Endodermal cell (in vitro differentiated cells): ENCODE results near the gene NGF. TPM values are rescaled to one million over a fixed set of nuclear protein-coding genes. Genes with fewer than 3 reads are reported as not detected.

ENCODE experiments used
- DNase-seq: peaks from one replicate; pipeline ENCODE4 v3.0.0-alpha.2; 2017
- H3K27ac ChIP-seq: 2 replicates; pipeline ENCODE4 v1.5.1; 2013; ENCODE audit warnings: mild to moderate bottlenecking, low read depth, low read length, moderate library complexity
- H3K27me3 ChIP-seq: 2 replicates; pipeline ENCODE4 v1.6.1; 2013; ENCODE audit warnings: mild to moderate bottlenecking, low read length, moderate library complexity; ENCODE audit not compliant: insufficient read depth, control insufficient read depth, poor library complexity, severe bottlenecking
- H3K36me3 ChIP-seq: 2 replicates; pipeline ENCODE4 v1.7.0; 2013; ENCODE audit warnings: mild to moderate bottlenecking, low read length, moderate library complexity; ENCODE audit not compliant: control insufficient read depth, insufficient read depth
- H3K4me1 ChIP-seq: one replicate; pipeline ENCODE4 v1.7.0; 2013; ENCODE audit warnings: low read length; ENCODE audit not compliant: control insufficient read depth, insufficient read depth
- H3K4me3 ChIP-seq: 2 replicates; pipeline ENCODE4 v1.5.1; 2013; ENCODE audit warnings: mild to moderate bottlenecking, low read length, moderate library complexity
- H3K9ac ChIP-seq: 2 replicates; pipeline ENCODE4 v1.6.1; 2013; ENCODE audit warnings: mild to moderate bottlenecking, low read length, moderate library complexity; ENCODE audit not compliant: poor library complexity, severe bottlenecking; ENCODE audit errors: extremely low read depth
- H3K9me3 ChIP-seq: 2 replicates; pipeline ENCODE4 v1.6.1; 2013; ENCODE audit warnings: mild to moderate bottlenecking, low read length, moderate library complexity; ENCODE audit not compliant: control insufficient read depth
- H3K27ac Mint-ChIP-seq: 2 replicates; pipeline ENCODE4 v1.8.0; 2020; ENCODE audit warnings: mixed read lengths
- H3K27me3 Mint-ChIP-seq: 2 replicates; pipeline ENCODE4 v1.8.0; 2021; ENCODE audit warnings: mild to moderate bottlenecking, mixed read lengths; ENCODE audit not compliant: insufficient read depth
- H3K36me3 Mint-ChIP-seq: 2 replicates; pipeline ENCODE4 v1.8.0; 2020; ENCODE audit warnings: low read depth, mixed read lengths
- H3K4me1 Mint-ChIP-seq: 2 replicates; pipeline ENCODE4 v1.8.0; 2020; ENCODE audit warnings: mixed read lengths
- H3K4me3 Mint-ChIP-seq: 2 replicates; pipeline ENCODE4 v1.8.0; 2020; ENCODE audit warnings: mild to moderate bottlenecking, moderate library complexity, mixed read lengths
- H3K9me3 Mint-ChIP-seq: 2 replicates; pipeline ENCODE4 v1.8.0; 2020; ENCODE audit warnings: mild to moderate bottlenecking, mixed read lengths
- WGBS, 2 experiments: methylation state at CpG; one replicate each; pipeline versions ENCODE4 v1.1.5 to v1.1.7; 2013; ENCODE audit warnings: missing lambda C conversion rate in 2 of 2, mixed read lengths in 1 of 2; ENCODE audit not compliant: insufficient coverage in 1 of 2, insufficient read length in 1 of 2; 5-methylcytosine and 5-hydroxymethylcytosine counted together
- total RNA-seq, 2 donors: library from RNA; stranded (reverse); fragmentation: NEBNext Ultra II Directional in 1 of 2; extraction: Animal tissue kit (Norgen Biotek cat#: 25700) in 1 of 2; gene quantifications; 2 replicates in 1 of 2; 3 replicates in 1 of 2; pipeline ENCODE4 v1.2.1, GENCODE V29; 2021
- TF ChIP-seq, protein P1 (sequence below): fragments of 200-600 bp; sonication (generic); conservative IDR thresholded peaks from 2 replicates; pipeline ENCODE4 v1.5.0; 2021; ENCODE audit warnings: antibody characterized with exemption, mild to moderate bottlenecking

Gene NGF
- total RNA-seq, 2 donors from 2014 or later = 0.26 TPM; not detected in 1

DNA sequence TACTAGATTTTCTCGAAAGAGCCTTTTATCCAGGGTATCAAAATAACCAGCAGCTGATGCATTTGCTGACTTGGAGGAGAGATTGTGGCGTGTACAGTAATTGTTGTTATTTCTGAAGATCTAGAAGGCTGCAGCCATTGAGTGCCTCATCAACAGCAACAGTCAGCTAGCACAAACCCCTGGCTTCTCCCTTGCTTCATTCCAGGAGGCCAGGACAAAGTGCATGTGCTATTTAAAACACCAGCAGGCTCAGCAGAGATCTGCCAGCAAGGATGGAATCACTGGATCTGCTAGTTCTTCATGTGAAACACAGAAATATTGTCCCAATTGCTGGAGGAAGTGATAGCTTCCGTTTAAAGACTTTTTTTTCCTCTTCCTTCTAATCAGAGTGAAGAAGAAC is 2.8 kb upstream of the NGF start:
- Mint-ChIP-seq H3K27ac (no peak overlapping the region), H3K4me3 (no peak overlapping the region), H3K36me3 (no peaks in the 10 kb centered on the region), H3K9me3 (no peaks in the 10 kb centered on the region), H3K27me3 (peaks cover 69% of the 10 kb centered on the region), H3K4me1 (peaks cover 4% of the 10 kb centered on the region)
- H3K36me3 ChIP-seq = no peaks in the 10 kb centered on the region
- no peak for DNase-seq
- TF ChIP-seq, protein P1, sequence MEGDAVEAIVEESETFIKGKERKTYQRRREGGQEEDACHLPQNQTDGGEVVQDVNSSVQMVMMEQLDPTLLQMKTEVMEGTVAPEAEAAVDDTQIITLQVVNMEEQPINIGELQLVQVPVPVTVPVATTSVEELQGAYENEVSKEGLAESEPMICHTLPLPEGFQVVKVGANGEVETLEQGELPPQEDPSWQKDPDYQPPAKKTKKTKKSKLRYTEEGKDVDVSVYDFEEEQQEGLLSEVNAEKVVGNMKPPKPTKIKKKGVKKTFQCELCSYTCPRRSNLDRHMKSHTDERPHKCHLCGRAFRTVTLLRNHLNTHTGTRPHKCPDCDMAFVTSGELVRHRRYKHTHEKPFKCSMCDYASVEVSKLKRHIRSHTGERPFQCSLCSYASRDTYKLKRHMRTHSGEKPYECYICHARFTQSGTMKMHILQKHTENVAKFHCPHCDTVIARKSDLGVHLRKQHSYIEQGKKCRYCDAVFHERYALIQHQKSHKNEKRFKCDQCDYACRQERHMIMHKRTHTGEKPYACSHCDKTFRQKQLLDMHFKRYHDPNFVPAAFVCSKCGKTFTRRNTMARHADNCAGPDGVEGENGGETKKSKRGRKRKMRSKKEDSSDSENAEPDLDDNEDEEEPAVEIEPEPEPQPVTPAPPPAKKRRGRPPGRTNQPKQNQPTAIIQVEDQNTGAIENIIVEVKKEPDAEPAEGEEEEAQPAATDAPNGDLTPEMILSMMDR = no peak
- H3K4me3 ChIP-seq = no peak overlapping the region
- 86 to 94% methylated on average over 1 to 3 of the region's 3 CpGs for WGBS, 2 experiments
- H3K9ac ChIP-seq = no peak overlapping the region
- H3K4me1 ChIP-seq = no peaks in the 10 kb centered on the region
- peaks cover 55% of the 10 kb centered on the region for H3K27me3 ChIP-seq
- H3K27ac ChIP-seq = no peak overlapping the region
- no peaks in the 10 kb centered on the region for H3K9me3 ChIP-seq

DNA sequence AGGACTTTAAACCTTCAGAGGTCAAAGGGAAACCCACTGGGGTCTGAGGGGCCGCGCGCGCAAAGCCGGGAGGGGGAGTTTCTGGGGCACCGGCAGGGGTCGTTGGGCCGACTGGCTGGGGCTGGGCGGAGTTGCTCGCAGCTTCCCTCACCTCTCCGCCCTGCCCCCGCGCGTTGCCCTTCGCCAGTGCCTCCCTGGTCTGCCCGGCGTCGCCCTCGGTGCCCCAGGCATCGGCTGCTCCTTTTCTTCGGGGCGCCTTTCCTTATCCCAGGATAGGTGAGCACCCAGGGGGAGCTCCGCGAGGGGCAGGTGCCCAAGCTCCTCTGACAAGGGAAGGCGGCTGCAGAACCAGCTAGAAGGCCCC is 390 bp upstream of the NGF start:
- H3K4me3 ChIP-seq = peak overlapping the region; percentile 86
- peaks cover 91% of the 10 kb centered on the region for H3K27me3 Mint-ChIP-seq
- peaks cover 4% of the 10 kb centered on the region for H3K4me1 Mint-ChIP-seq
- WGBS, 2 experiments = 7 to 29% methylated on average over 5 to 25 of the region's 25 CpGs
- H3K36me3 ChIP-seq = no peaks in the 10 kb centered on the region
- peak; percentile 88 for DNase-seq
- H3K27ac ChIP-seq = no peak overlapping the region
- TF ChIP-seq, protein P1 = peak; percentile 56
- no peaks in the 10 kb centered on the region for H3K36me3 Mint-ChIP-seq
- peak overlapping the region; percentile 71 for H3K4me3 Mint-ChIP-seq
- no peak overlapping the region for H3K9ac ChIP-seq
- H3K27me3 ChIP-seq = peaks cover 75% of the 10 kb centered on the region
- no peaks in the 10 kb centered on the region for H3K9me3 ChIP-seq
- H3K27ac Mint-ChIP-seq = no peak overlapping the region
- no peaks in the 10 kb centered on the region for H3K9me3 Mint-ChIP-seq
- no peaks in the 10 kb centered on the region for H3K4me1 ChIP-seq

DNA sequence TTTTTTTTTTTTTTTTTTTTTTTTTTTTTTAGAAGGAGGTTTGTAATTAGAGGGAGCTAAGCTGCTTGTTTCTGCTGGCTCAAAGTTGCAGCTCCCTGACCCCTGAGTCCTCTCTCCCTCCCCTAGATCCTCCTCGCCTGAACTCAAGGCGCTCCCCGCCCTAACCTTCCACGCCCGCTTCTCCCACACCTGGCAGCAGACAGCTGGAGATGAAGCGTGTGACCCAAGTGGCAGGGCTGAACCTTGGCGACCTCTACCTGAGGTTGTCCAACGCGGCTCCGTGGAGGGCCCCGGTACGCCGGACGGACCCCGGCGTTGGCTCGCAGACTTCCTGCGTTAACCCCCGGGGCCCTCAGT is 795 bp downstream of the NGF start:
- peaks cover 75% of the 10 kb centered on the region for H3K27me3 ChIP-seq
- WGBS, 2 experiments = 0 to 1% methylated on average over 8 to 19 of the region's 19 CpGs
- H3K4me1 ChIP-seq = no peaks in the 10 kb centered on the region
- no peak overlapping the region for H3K27ac Mint-ChIP-seq
- no peak overlapping the region for H3K9ac ChIP-seq
- H3K36me3 Mint-ChIP-seq = no peaks in the 10 kb centered on the region
- H3K9me3 Mint-ChIP-seq = no peaks in the 10 kb centered on the region
- no peak for DNase-seq
- TF ChIP-seq, protein P1 = no peak
- peak overlapping the region; percentile 71 for H3K4me3 Mint-ChIP-seq
- peak overlapping the region; percentile 86 for H3K4me3 ChIP-seq
- H3K36me3 ChIP-seq = no peaks in the 10 kb centered on the region
- H3K27ac ChIP-seq = no peak overlapping the region
- no peaks in the 10 kb centered on the region for H3K9me3 ChIP-seq
- peaks cover 4% of the 10 kb centered on the region for H3K4me1 Mint-ChIP-seq
- peaks cover 94% of the 10 kb centered on the region for H3K27me3 Mint-ChIP-seq
